Measurements from ENCODE around the gene FALEC.
A peak's percentile ranks its signal among the peaks of the same experiment; 100 is the strongest.

The FALEC gene

GRCh38 chr1:150555971-150556865 is 40.7 kb downstream of the FALEC start:
- no peak overlapping the region for H3K4me3 Mint-ChIP-seq
- no peaks in the 10 kb centered on the region for H3K36me3 Mint-ChIP-seq (ENCODE audit: low read depth)
- H3K27ac Mint-ChIP-seq = no peak overlapping the region
- H3K4me1 Mint-ChIP-seq = peaks cover 30% of the 10 kb centered on the region
- H3K27me3 Mint-ChIP-seq (ENCODE audit: low read depth) = no peaks in the 10 kb centered on the region
- no peaks in the 10 kb centered on the region for H3K9me3 Mint-ChIP-seq
- no peak for TF ChIP-seq CTCF (IDR thresholded peaks at IDR 0.05; ENCODE audit: unreplicated experiment in 3 of 3)

GRCh38 chr1:150557065-150557600 is 41.6 kb downstream of the FALEC start:
- H3K27me3 Mint-ChIP-seq (ENCODE audit: low read depth) = no peaks in the 10 kb centered on the region
- H3K27ac Mint-ChIP-seq = no peak overlapping the region
- H3K36me3 Mint-ChIP-seq (ENCODE audit: low read depth) = no peaks in the 10 kb centered on the region
- H3K4me1 Mint-ChIP-seq = peaks cover 35% of the 10 kb centered on the region
- no peak overlapping the region for H3K4me3 Mint-ChIP-seq
- no peaks in the 10 kb centered on the region for H3K9me3 Mint-ChIP-seq
- no peak for TF ChIP-seq CTCF (IDR thresholded peaks at IDR 0.05; ENCODE audit: unreplicated experiment in 3 of 3)

- Mint-ChIP-seq H3K27me3 (ENCODE audit: low read depth) (no peaks in the 10 kb centered on the region), H3K9me3 (no peaks in the 10 kb centered on the region), H3K27ac (peak overlapping the region in 1 of 3 experiments; percentile 16), H3K4me1 (peaks cover 35% of the 10 kb centered on the region), H3K4me3 (no peak overlapping the region), H3K36me3 (ENCODE audit: low read depth) (no peaks in the 10 kb centered on the region)
- no peak for TF ChIP-seq CTCF (IDR thresholded peaks at IDR 0.05; ENCODE audit: unreplicated experiment in 3 of 3)
These were observed 42.3 kb downstream of the FALEC start for GRCh38 chr1:150557813-150558212.

- Mint-ChIP-seq H3K27me3 (ENCODE audit: low read depth) (no peaks in the 10 kb centered on the region), H3K36me3 (ENCODE audit: low read depth) (no peaks in the 10 kb centered on the region), H3K4me1 (peaks cover 39% of the 10 kb centered on the region)
These were observed 42.8 kb downstream of the FALEC start for GRCh38 chr1:150558303-150558704.

GRCh38 chr1:150558761-150559655 is 43.5 kb downstream of the FALEC start:
- H3K27ac Mint-ChIP-seq = peak overlapping the region in 2 of 3 experiments; percentile 16 to 40
- H3K4me1 Mint-ChIP-seq = peaks cover 46% of the 10 kb centered on the region
- no peaks in the 10 kb centered on the region for H3K36me3 Mint-ChIP-seq (ENCODE audit: low read depth)
- H3K27me3 Mint-ChIP-seq (ENCODE audit: low read depth) = no peaks in the 10 kb centered on the region
- no peak overlapping the region for H3K4me3 Mint-ChIP-seq
- no peaks in the 10 kb centered on the region for H3K9me3 Mint-ChIP-seq
- no peak for TF ChIP-seq CTCF (IDR thresholded peaks at IDR 0.05; ENCODE audit: unreplicated experiment in 3 of 3)

More at GRCh38 chr1:150558303-150558704, 42.8 kb downstream of the FALEC start:
- Mint-ChIP-seq H3K4me3 (no peak overlapping the region), H3K27ac (peak overlapping the region in 2 of 3 experiments; percentile 16 to 40), H3K9me3 (no peaks in the 10 kb centered on the region)
- TF ChIP-seq CTCF (IDR thresholded peaks at IDR 0.05; ENCODE audit: unreplicated experiment in 3 of 3) = no peak

Measured in nephron (organoid).